Upper lobe of left lung (tissue), 4 donors: ENCODE results near the gene HS3ST6.

Source experiments
- EP300 ChIP-seq, 4 donors: sonication (generic); formaldehyde crosslinking; IDR thresholded peaks; one replicate each; pipeline ENCODE4 v1.5.1; 2017; ENCODE audit warnings: antibody characterized with exemption in 4 of 4, control low read depth in 2 of 4
- POLR2A ChIP-seq, 4 donors: fragments of 450-650 bp; IDR thresholded peaks; one replicate each; pipeline ENCODE4 v1.5.1; 2016 to 2017; ENCODE audit warnings: antibody characterized with exemption in 4 of 4, mild to moderate bottlenecking in 2 of 4
- POLR2AphosphoS5 ChIP-seq, 2 donors: sonication (generic); formaldehyde crosslinking; IDR thresholded peaks; one replicate each; pipeline ENCODE4 v1.5.1; 2017; ENCODE audit warnings: antibody characterized with exemption in 2 of 2
- TF ChIP-seq, protein P1 (sequence below), 6 experiments: fragments of 450-650 bp in 4 of 6; fragments of 200-600 bp in 2 of 6; sonication (generic) in 2 of 6; IDR thresholded peaks; one replicate each; pipeline ENCODE4 v1.5.1; 2016 to 2019; ENCODE audit warnings: antibody characterized with exemption in 6 of 6

DNA sequence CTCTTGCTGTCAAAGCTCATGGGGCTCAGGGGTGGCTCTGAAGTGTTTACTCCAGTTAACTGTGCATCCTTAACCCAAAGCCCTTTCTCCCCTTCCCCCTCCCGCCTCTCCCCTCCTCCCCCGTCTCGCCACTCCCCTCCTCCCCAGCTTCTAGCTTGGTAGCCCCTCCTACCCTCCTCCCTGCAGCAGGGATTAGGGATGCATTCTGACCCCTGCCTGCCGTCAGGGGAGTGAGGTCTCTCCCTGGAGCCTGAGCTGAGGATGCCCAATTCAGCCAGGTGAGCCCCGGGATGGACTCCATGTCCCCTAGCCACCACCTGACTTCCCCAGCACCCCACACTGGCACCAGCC, 1.6 kb downstream of the HS3ST6 start:
- TF ChIP-seq, protein P1, sequence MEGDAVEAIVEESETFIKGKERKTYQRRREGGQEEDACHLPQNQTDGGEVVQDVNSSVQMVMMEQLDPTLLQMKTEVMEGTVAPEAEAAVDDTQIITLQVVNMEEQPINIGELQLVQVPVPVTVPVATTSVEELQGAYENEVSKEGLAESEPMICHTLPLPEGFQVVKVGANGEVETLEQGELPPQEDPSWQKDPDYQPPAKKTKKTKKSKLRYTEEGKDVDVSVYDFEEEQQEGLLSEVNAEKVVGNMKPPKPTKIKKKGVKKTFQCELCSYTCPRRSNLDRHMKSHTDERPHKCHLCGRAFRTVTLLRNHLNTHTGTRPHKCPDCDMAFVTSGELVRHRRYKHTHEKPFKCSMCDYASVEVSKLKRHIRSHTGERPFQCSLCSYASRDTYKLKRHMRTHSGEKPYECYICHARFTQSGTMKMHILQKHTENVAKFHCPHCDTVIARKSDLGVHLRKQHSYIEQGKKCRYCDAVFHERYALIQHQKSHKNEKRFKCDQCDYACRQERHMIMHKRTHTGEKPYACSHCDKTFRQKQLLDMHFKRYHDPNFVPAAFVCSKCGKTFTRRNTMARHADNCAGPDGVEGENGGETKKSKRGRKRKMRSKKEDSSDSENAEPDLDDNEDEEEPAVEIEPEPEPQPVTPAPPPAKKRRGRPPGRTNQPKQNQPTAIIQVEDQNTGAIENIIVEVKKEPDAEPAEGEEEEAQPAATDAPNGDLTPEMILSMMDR (IDR thresholded peaks at IDR 0.05) = no peak
- TF ChIP-seq POLR2AphosphoS5 (IDR thresholded peaks at IDR 0.05) (no peak), POLR2A (IDR thresholded peaks at IDR 0.05) (no peak), EP300 (IDR thresholded peaks at IDR 0.05) (no peak)
